GM23338 (cell line): ENCODE results near the gene MBOAT7. TPM values are rescaled to one million over a fixed set of nuclear protein-coding genes. Genes with fewer than 3 reads are reported as not detected.

Experiments used
- ATAC-seq: fragments of 200-7000 bp; cut with Tn5 transposase; 3 replicates; pipeline ENCODE4 v1.9.1; 2020
- DNase-seq: peaks from one replicate; pipeline ENCODE4 v3.0.0-alpha.2; 2015; ENCODE audit warnings: low spot score
- H2AFZ ChIP-seq: fragments of 200-600 bp; sonication (generic); 2 replicates; pipeline ENCODE4 v1.8.0; 2016; ENCODE audit warnings: antibody characterized with exemption, mild to moderate bottlenecking, moderate library complexity
- H3F3A ChIP-seq: fragments of 200-600 bp; sonication (generic); replicated peaks from 2 replicates; pipeline ENCODE4 v1.8.0; 2017; ENCODE audit warnings: antibody characterized with exemption, mixed run types, low read depth
- H3K27ac ChIP-seq: fragments of 200-600 bp; sonication (generic); 2 replicates; pipeline ENCODE4 v1.6.1; 2016; ENCODE audit warnings: low read depth
- H3K27me3 ChIP-seq: fragments of 200-600 bp; sonication (generic); 2 replicates; pipeline ENCODE4 v1.8.0; 2016; ENCODE audit warnings: mild to moderate bottlenecking, mixed run types, moderate library complexity; ENCODE audit not compliant: insufficient read depth
- H3K36me3 ChIP-seq: fragments of 200-600 bp; sonication (generic); 2 replicates; pipeline ENCODE4 v1.8.0; 2016; ENCODE audit warnings: mild to moderate bottlenecking; ENCODE audit not compliant: insufficient read depth
- H3K4me1 ChIP-seq: fragments of 200-600 bp; sonication (generic); 2 replicates; pipeline ENCODE4 v1.8.0; 2016; ENCODE audit warnings: mild to moderate bottlenecking, moderate library complexity; ENCODE audit not compliant: insufficient read depth
- H3K4me2 ChIP-seq: fragments of 200-600 bp; sonication (generic); 2 replicates; pipeline ENCODE4 v1.7.1; 2017; ENCODE audit warnings: mixed run types
- H3K4me3 ChIP-seq: fragments of 200-600 bp; sonication (generic); 2 replicates; pipeline ENCODE4 v1.6.1; 2016; ENCODE audit warnings: mixed run types
- H3K79me2 ChIP-seq: fragments of 200-600 bp; sonication (generic); replicated peaks from 2 replicates; pipeline ENCODE4 v1.8.0; 2017; ENCODE audit warnings: mild to moderate bottlenecking; ENCODE audit not compliant: insufficient read depth
- H3K9me2 ChIP-seq: fragments of 200-600 bp; sonication (generic); 2 replicates; pipeline ENCODE4 v1.8.0; 2017; ENCODE audit not compliant: insufficient read depth
- H4K20me1 ChIP-seq: fragments of 200-600 bp; sonication (generic); replicated peaks from 2 replicates; pipeline ENCODE4 v1.8.0; 2017; ENCODE audit warnings: mild to moderate bottlenecking; ENCODE audit not compliant: insufficient read depth
- H3K27ac Mint-ChIP-seq: 2 replicates; pipeline ENCODE4 v1.8.0; 2020; ENCODE audit warnings: inconsistent platforms, mild to moderate bottlenecking, moderate library complexity, mixed read lengths
- H3K27me3 Mint-ChIP-seq: 3 replicates; pipeline ENCODE4 v1.8.0; 2022; ENCODE audit warnings: low read depth, mild to moderate bottlenecking, moderate library complexity, mixed read lengths, inconsistent platforms; ENCODE audit not compliant: insufficient read depth, poor library complexity
- H3K36me3 Mint-ChIP-seq: 3 replicates; pipeline ENCODE4 v1.8.0; 2021; ENCODE audit warnings: low read depth, mild to moderate bottlenecking, inconsistent platforms, moderate library complexity, mixed read lengths
- H3K4me1 Mint-ChIP-seq: 3 replicates; pipeline ENCODE4 v1.8.0; 2020; ENCODE audit warnings: mild to moderate bottlenecking, inconsistent platforms, mixed read lengths
- H3K4me3 Mint-ChIP-seq: 3 replicates; pipeline ENCODE4 v1.8.0; 2021; ENCODE audit warnings: moderate library complexity, mild to moderate bottlenecking, inconsistent platforms, mixed read lengths
- H3K9me3 Mint-ChIP-seq: 3 replicates; pipeline ENCODE4 v1.8.0; 2020; ENCODE audit warnings: moderate library complexity, mild to moderate bottlenecking, inconsistent platforms, mixed read lengths
- CREB1 ChIP-seq: fragments of 250-450 bp; sonication (Bioruptor Pico); IDR thresholded peaks from 2 replicates; pipeline ENCODE4 v1.5.0; 2020; ENCODE audit warnings: low read depth, mild to moderate bottlenecking, moderate library complexity
- CTCF ChIP-seq, 2 experiments: fragments of 200-600 bp in 1 of 2; sonication (generic) in 1 of 2; conservative IDR thresholded peaks; 2 replicates each; pipeline versions ENCODE4 v1.5.1 to v1.6.1; 2016 to 2017; ENCODE audit warnings: antibody characterized with exemption in 2 of 2, low read depth in 2 of 2, mild to moderate bottlenecking in 2 of 2, moderate library complexity in 1 of 2
- ETS1 ChIP-seq: IDR thresholded peaks from 2 replicates; pipeline ENCODE4 v1.6.1; 2016; ENCODE audit warnings: antibody characterized with exemption
- EZH2phosphoT487 ChIP-seq: fragments of 200-600 bp; sonication (generic); IDR thresholded peaks from one replicate; pipeline ENCODE4 v1.8.1; 2018; ENCODE audit warnings: antibody characterized with exemption; ENCODE audit not compliant: unreplicated experiment
- JUNB ChIP-seq: IDR thresholded peaks from one replicate; pipeline ENCODE4 v1.6.1; 2016; ENCODE audit warnings: antibody characterized with exemption; ENCODE audit not compliant: unreplicated experiment
- NANOG ChIP-seq: IDR thresholded peaks from 2 replicates; pipeline ENCODE4 v1.6.1; 2016; ENCODE audit warnings: antibody characterized with exemption, borderline replicate concordance
- POLR2AphosphoS5 ChIP-seq: IDR thresholded peaks from 2 replicates; pipeline ENCODE4 v1.6.1; 2016; ENCODE audit warnings: antibody characterized with exemption, low read depth
- REST ChIP-seq: IDR thresholded peaks from one replicate; pipeline ENCODE4 v1.6.1; 2018; ENCODE audit warnings: antibody characterized with exemption; ENCODE audit not compliant: unreplicated experiment
- STAT1 ChIP-seq: IDR thresholded peaks from one replicate; pipeline ENCODE4 v1.6.1; 2016; ENCODE audit warnings: antibody characterized with exemption; ENCODE audit not compliant: unreplicated experiment
- ZNF114 ChIP-seq: fragments of 250-450 bp; sonication (Bioruptor Pico); IDR thresholded peaks from 2 replicates; pipeline ENCODE4 v1.5.0; 2020; ENCODE audit warnings: mild to moderate bottlenecking, moderate library complexity
- ZNF331 ChIP-seq: fragments of 250-450 bp; sonication (Bioruptor Pico); IDR thresholded peaks from 2 replicates; pipeline ENCODE4 v1.5.0; 2020; ENCODE audit warnings: low read depth, mild to moderate bottlenecking, moderate library complexity
- ZNF462 ChIP-seq: fragments of 250-450 bp; sonication (Bioruptor Pico); IDR thresholded peaks from 2 replicates; pipeline ENCODE4 v1.5.0; 2020; ENCODE audit warnings: mild to moderate bottlenecking, moderate library complexity
- polyA plus RNA-seq: library from polyadenylated mRNA; unstranded; fragments of >200 nt; fragmentation: Nextera tagmentation; extraction: Ambion mirVana; gene quantifications from 2 replicates; pipeline ENCODE4 v1.2.1, GENCODE V29; 2016
- total RNA-seq: library from RNA; depleted of rRNA; stranded (reverse); fragments of >200 nt; shearing (Covaris generic); gene quantifications from 2 replicates; pipeline ENCODE4 v1.2.3, GENCODE V29; 2014

Gene MBOAT7
- total and polyA plus RNA-seq, 2 experiments from 2014 or later = 77.8 to 184 TPM

GRCh38 chr19:54180691-54181091 lies 8.7 kb downstream of the MBOAT7 start:
- H2AFZ ChIP-seq = no peak overlapping the region

More at GRCh38 chr19:54180691-54181091, 8.7 kb downstream of the MBOAT7 start:
- no peaks in the 10 kb centered on the region for H3K9me3 Mint-ChIP-seq
- H3K27me3 Mint-ChIP-seq = peaks cover 17% of the 10 kb centered on the region
- peaks cover 7% of the 10 kb centered on the region for H3F3A ChIP-seq
- H3K4me2 ChIP-seq = no peak overlapping the region
- peaks cover 9% of the 10 kb centered on the region; the same call in 1 of the 2 replicates for H3K36me3 ChIP-seq
- H3K4me3 ChIP-seq = no peak overlapping the region
- no peak overlapping the region for H3K4me3 Mint-ChIP-seq
- peak overlapping the region; percentile 11; the same call in 1 of the 2 replicates for H3K27ac ChIP-seq
- TF ChIP-seq ZNF462 (CRISPR knock-in tag) (no peak), POLR2AphosphoS5 (no peak), NANOG (no peak), CTCF (conservative IDR thresholded peaks at IDR 0.05; ENCODE audit: low read depth in 2 of 2) (no peak), JUNB (no peak), ETS1 (no peak), ZNF331 (CRISPR knock-in tag) (no peak), STAT1 (no peak), EZH2phosphoT487 (no peak), ZNF114 (CRISPR knock-in tag) (no peak), CREB1 (CRISPR knock-in tag) (no peak), REST (no peak)
- H3K27me3 ChIP-seq = no peaks in the 10 kb centered on the region
- no peaks in the 10 kb centered on the region for H3K9me2 ChIP-seq
- peaks cover 17% of the 10 kb centered on the region for H3K4me1 Mint-ChIP-seq
- peaks cover 37% of the 10 kb centered on the region for H3K36me3 Mint-ChIP-seq
- DNase-seq = no peak
- H3K4me1 ChIP-seq = no peaks in the 10 kb centered on the region; the same call in 1 of the 2 replicates
- H4K20me1 ChIP-seq = peaks cover 13% of the 10 kb centered on the region
- no peak for ATAC-seq
- H3K79me2 ChIP-seq = 0 out of 2 replicates have a peak, but pooled peaks cover 4% of the 10 kb centered on the region
- no peak overlapping the region for H3K27ac Mint-ChIP-seq
